ENCODE data around the gene PLEKHA3.

- no peak for TF ChIP-seq GATA2 (IDR thresholded peaks at IDR 0.05; ENCODE audit: low read depth, low read length)
- TF ChIP-seq GATA3 (IDR thresholded peaks at IDR 0.05; ENCODE audit: low read depth, low read length): no peak
Measured at GRCh38 chr2:178479275-178479616, 1.0 kb upstream of the PLEKHA3 start.

All from SH-SY5Y (cell line).